GM23338 (cell line): Measurements from ENCODE around the gene CACHD1. TPM values are rescaled to one million over a fixed set of nuclear protein-coding genes. Genes with fewer than 3 reads are reported as not detected.

ENCODE experiments used
- ATAC-seq: fragments of 200-7000 bp; cut with Tn5 transposase; 3 replicates; pipeline ENCODE4 v1.9.1; 2020
- DNase-seq: peaks from one replicate; pipeline ENCODE4 v3.0.0-alpha.2; 2015; ENCODE audit warnings: low spot score
- H2AFZ ChIP-seq: fragments of 200-600 bp; sonication (generic); 2 replicates; pipeline ENCODE4 v1.8.0; 2016; ENCODE audit warnings: antibody characterized with exemption, mild to moderate bottlenecking, moderate library complexity
- H3F3A ChIP-seq: fragments of 200-600 bp; sonication (generic); replicated peaks from 2 replicates; pipeline ENCODE4 v1.8.0; 2017; ENCODE audit warnings: antibody characterized with exemption, mixed run types, low read depth
- H3K27ac ChIP-seq: fragments of 200-600 bp; sonication (generic); 2 replicates; pipeline ENCODE4 v1.6.1; 2016; ENCODE audit warnings: low read depth
- H3K27me3 ChIP-seq: fragments of 200-600 bp; sonication (generic); 2 replicates; pipeline ENCODE4 v1.8.0; 2016; ENCODE audit warnings: mild to moderate bottlenecking, mixed run types, moderate library complexity; ENCODE audit not compliant: insufficient read depth
- H3K36me3 ChIP-seq: fragments of 200-600 bp; sonication (generic); 2 replicates; pipeline ENCODE4 v1.8.0; 2016; ENCODE audit warnings: mild to moderate bottlenecking; ENCODE audit not compliant: insufficient read depth
- H3K4me1 ChIP-seq: fragments of 200-600 bp; sonication (generic); 2 replicates; pipeline ENCODE4 v1.8.0; 2016; ENCODE audit warnings: mild to moderate bottlenecking, moderate library complexity; ENCODE audit not compliant: insufficient read depth
- H3K4me2 ChIP-seq: fragments of 200-600 bp; sonication (generic); 2 replicates; pipeline ENCODE4 v1.7.1; 2017; ENCODE audit warnings: mixed run types
- H3K4me3 ChIP-seq: fragments of 200-600 bp; sonication (generic); 2 replicates; pipeline ENCODE4 v1.6.1; 2016; ENCODE audit warnings: mixed run types
- H3K79me2 ChIP-seq: fragments of 200-600 bp; sonication (generic); replicated peaks from 2 replicates; pipeline ENCODE4 v1.8.0; 2017; ENCODE audit warnings: mild to moderate bottlenecking; ENCODE audit not compliant: insufficient read depth
- H3K9me2 ChIP-seq: fragments of 200-600 bp; sonication (generic); 2 replicates; pipeline ENCODE4 v1.8.0; 2017; ENCODE audit not compliant: insufficient read depth
- H4K20me1 ChIP-seq: fragments of 200-600 bp; sonication (generic); replicated peaks from 2 replicates; pipeline ENCODE4 v1.8.0; 2017; ENCODE audit warnings: mild to moderate bottlenecking; ENCODE audit not compliant: insufficient read depth
- H3K27ac Mint-ChIP-seq: 2 replicates; pipeline ENCODE4 v1.8.0; 2020; ENCODE audit warnings: inconsistent platforms, mild to moderate bottlenecking, moderate library complexity, mixed read lengths
- H3K27me3 Mint-ChIP-seq: 3 replicates; pipeline ENCODE4 v1.8.0; 2022; ENCODE audit warnings: low read depth, mild to moderate bottlenecking, moderate library complexity, mixed read lengths, inconsistent platforms; ENCODE audit not compliant: insufficient read depth, poor library complexity
- H3K36me3 Mint-ChIP-seq: 3 replicates; pipeline ENCODE4 v1.8.0; 2021; ENCODE audit warnings: low read depth, mild to moderate bottlenecking, inconsistent platforms, moderate library complexity, mixed read lengths
- H3K4me1 Mint-ChIP-seq: 3 replicates; pipeline ENCODE4 v1.8.0; 2020; ENCODE audit warnings: mild to moderate bottlenecking, inconsistent platforms, mixed read lengths
- H3K4me3 Mint-ChIP-seq: 3 replicates; pipeline ENCODE4 v1.8.0; 2021; ENCODE audit warnings: moderate library complexity, mild to moderate bottlenecking, inconsistent platforms, mixed read lengths
- H3K9me3 Mint-ChIP-seq: 3 replicates; pipeline ENCODE4 v1.8.0; 2020; ENCODE audit warnings: moderate library complexity, mild to moderate bottlenecking, inconsistent platforms, mixed read lengths
- CTCF ChIP-seq, 2 experiments: fragments of 200-600 bp in 1 of 2; sonication (generic) in 1 of 2; conservative IDR thresholded peaks; 2 replicates each; pipeline versions ENCODE4 v1.5.1 to v1.6.1; 2016 to 2017; ENCODE audit warnings: antibody characterized with exemption in 2 of 2, low read depth in 2 of 2, mild to moderate bottlenecking in 2 of 2, moderate library complexity in 1 of 2
- EZH2 ChIP-seq: fragments of 200-600 bp; sonication (generic); IDR thresholded peaks from one replicate; pipeline ENCODE4 v1.8.0; 2017; ENCODE audit warnings: antibody characterized with exemption, mild to moderate bottlenecking, low read depth; ENCODE audit not compliant: unreplicated experiment
- EZH2phosphoT487 ChIP-seq: fragments of 200-600 bp; sonication (generic); IDR thresholded peaks from one replicate; pipeline ENCODE4 v1.8.1; 2018; ENCODE audit warnings: antibody characterized with exemption; ENCODE audit not compliant: unreplicated experiment
- NANOG ChIP-seq: IDR thresholded peaks from 2 replicates; pipeline ENCODE4 v1.6.1; 2016; ENCODE audit warnings: antibody characterized with exemption, borderline replicate concordance
- ZNF331 ChIP-seq: fragments of 250-450 bp; sonication (Bioruptor Pico); IDR thresholded peaks from 2 replicates; pipeline ENCODE4 v1.5.0; 2020; ENCODE audit warnings: low read depth, mild to moderate bottlenecking, moderate library complexity
- ZNF462 ChIP-seq: fragments of 250-450 bp; sonication (Bioruptor Pico); IDR thresholded peaks from 2 replicates; pipeline ENCODE4 v1.5.0; 2020; ENCODE audit warnings: mild to moderate bottlenecking, moderate library complexity
- polyA plus RNA-seq: library from polyadenylated mRNA; unstranded; fragments of >200 nt; fragmentation: Nextera tagmentation; extraction: Ambion mirVana; gene quantifications from 2 replicates; pipeline ENCODE4 v1.2.1, GENCODE V29; 2016
- total RNA-seq: library from RNA; depleted of rRNA; stranded (reverse); fragments of >200 nt; shearing (Covaris generic); gene quantifications from 2 replicates; pipeline ENCODE4 v1.2.3, GENCODE V29; 2014

The CACHD1 gene
- total and polyA plus RNA-seq, 2 experiments from 2014 or later: 12.6 to 43.7 TPM

GRCh38 chr1:64427879-64428278 lies 42.0 kb upstream of the CACHD1 start:
- no peaks in the 10 kb centered on the region for H3K9me3 Mint-ChIP-seq
- no peak for DNase-seq

More at GRCh38 chr1:64427879-64428278, 42.0 kb upstream of the CACHD1 start:
- Mint-ChIP-seq H3K4me3 (no peak overlapping the region), H3K4me1 (no peaks in the 10 kb centered on the region; the same call in 1 of the 3 replicates), H3K27me3 (peaks cover 2% of the 10 kb centered on the region), H3K27ac (no peak overlapping the region), H3K36me3 (no peaks in the 10 kb centered on the region)
- H2AFZ ChIP-seq: no peak overlapping the region
- ATAC-seq: no peak
- H4K20me1 ChIP-seq: no peaks in the 10 kb centered on the region
- no peaks in the 10 kb centered on the region for H3K36me3 ChIP-seq
- H3K9me2 ChIP-seq: no peaks in the 10 kb centered on the region
- no peak overlapping the region for H3K4me2 ChIP-seq
- peaks cover 2% of the 10 kb centered on the region; the same call in 1 of the 2 replicates for H3K4me1 ChIP-seq
- no peaks in the 10 kb centered on the region for H3K27me3 ChIP-seq
- no peaks in the 10 kb centered on the region for H3K79me2 ChIP-seq
- TF ChIP-seq ZNF462 (no peak), NANOG (no peak), EZH2 (no peak), CTCF (conservative IDR thresholded peaks at IDR 0.05; ENCODE audit: low read depth in 2 of 2) (no peak), ZNF331 (no peak), EZH2phosphoT487 (no peak)
- H3K4me3 ChIP-seq: no peak overlapping the region
- no peak overlapping the region for H3K27ac ChIP-seq
- no peaks in the 10 kb centered on the region for H3F3A ChIP-seq
